Measurements from ENCODE around the gene HMGB4.

The HMGB4 gene

GRCh38 chr1:33898406-33898805 is 34.5 kb downstream of the HMGB4 start:
- no peak for DNase-seq (ENCODE audit: low spot score)

GRCh38 chr1:33898881-33899280 is 35.0 kb downstream of the HMGB4 start:
- no peak for DNase-seq (ENCODE audit: low spot score)

- no peak for DNase-seq (ENCODE audit: low spot score)
These were observed 35.9 kb downstream of the HMGB4 start for GRCh38 chr1:33899746-33900145.

- DNase-seq (ENCODE audit: low spot score), result peak; percentile 16
These were observed 38.8 kb downstream of the HMGB4 start for GRCh38 chr1:33902486-33903209.

GRCh38 chr1:33903210-33903589 is 39.3 kb downstream of the HMGB4 start:
- DNase-seq (ENCODE audit: low spot score), result no peak

- DNase-seq (ENCODE audit: low spot score), result no peak
These were observed 41.4 kb downstream of the HMGB4 start for GRCh38 chr1:33905241-33905640.

GRCh38 chr1:33906156-33906555 is 42.3 kb downstream of the HMGB4 start:
- no peak for DNase-seq (ENCODE audit: low spot score)

GRCh38 chr1:33908324-33908956 is 44.6 kb downstream of the HMGB4 start:
- DNase-seq (ENCODE audit: low spot score), result no peak
